SK-N-SH (cell line): ENCODE measurements around the gene ARHGEF19. TPM values are rescaled to one million over a fixed set of nuclear protein-coding genes. Genes with fewer than 3 reads are reported as not detected.

Source experiments
- CTCF ChIA-PET: fragments of 300-600, 350-600 bp; formaldehyde crosslinking; extraction: SDS; loops from one replicate; lab custom pipeline; 2021; lab: Yijun Ruan, JAX
- POLR2A ChIA-PET: fragments of 350-600 bp; sonication (Branson Sonifier 250); formaldehyde crosslinking; extraction: SDS; loops from one replicate; lab custom pipeline; 2020; ENCODE audit warnings: antibody characterized with exemption, inconsistent platforms; lab: Yijun Ruan, JAX
- DNase-seq: peaks from one replicate; pipeline ENCODE4 v3.0.0; 2012
- H2AFZ ChIP-seq: fragments of 200-600 bp; sonication (generic); 2 replicates; pipeline ENCODE4 v1.8.1; 2016; ENCODE audit warnings: antibody characterized with exemption, mild to moderate bottlenecking, low read depth
- H3F3A ChIP-seq: fragments of 200-600 bp; sonication (generic); replicated peaks from 2 replicates; pipeline ENCODE3; 2016; ENCODE audit warnings: antibody characterized with exemption, mild to moderate bottlenecking; ENCODE audit not compliant: insufficient read depth
- H3K27ac ChIP-seq, 2 experiments: fragments of 200-500 bp in 1 of 2; fragments of 200-600 bp in 1 of 2; sonication (Bioruptor generic) in 1 of 2; sonication (generic), shearing (Covaris generic) in 1 of 2; 2 replicates each; pipeline versions ENCODE4 v1.5.1 to v1.6.1; 2014 to 2016; ENCODE audit warnings: low read depth in 2 of 2, inconsistent platforms in 1 of 2, low read length in 1 of 2, mild to moderate bottlenecking in 1 of 2, mixed read lengths in 1 of 2
- H3K27me3 ChIP-seq: fragments of 200-600 bp; sonication (generic), shearing (Covaris generic); 2 replicates; pipeline ENCODE4 v1.6.1; 2016; ENCODE audit warnings: mixed run types; ENCODE audit not compliant: insufficient read depth
- H3K36me3 ChIP-seq, 2 experiments: fragments of 200-500 bp in 1 of 2; fragments of 200-600 bp in 1 of 2; sonication (Bioruptor generic) in 1 of 2; sonication (generic) in 1 of 2; replicated peaks in 1 of 2; 2 replicates each; pipeline versions ENCODE3 to v1.5.1; 2014 to 2016; ENCODE audit warnings: low read length in 1 of 2, mild to moderate bottlenecking in 1 of 2; ENCODE audit not compliant: insufficient read depth in 2 of 2, control insufficient read depth in 1 of 2
- H3K4me1 ChIP-seq, 2 experiments: fragments of 200-500 bp in 1 of 2; fragments of 200-600 bp in 1 of 2; sonication (Bioruptor generic) in 1 of 2; sonication (generic), shearing (Covaris generic) in 1 of 2; 2 replicates each; pipeline versions ENCODE4 v1.5.1 to v1.6.1; 2014 to 2016; ENCODE audit warnings: low read depth in 1 of 2, low read length in 1 of 2, mixed run types in 1 of 2; ENCODE audit not compliant: insufficient read depth in 2 of 2, control insufficient read depth in 1 of 2
- H3K4me2 ChIP-seq: fragments of 200-600 bp; sonication (generic), shearing (Covaris generic); 2 replicates; pipeline ENCODE4 v1.6.1; 2017; ENCODE audit warnings: mixed run types
- H3K4me3 ChIP-seq, 2 experiments: fragments of 200-500 bp in 1 of 2; fragments of 200-600 bp in 1 of 2; sonication (Bioruptor generic) in 1 of 2; sonication (generic), shearing (Covaris generic) in 1 of 2; 2 replicates each; pipeline versions ENCODE4 v1.5.1 to v1.8.1; 2014 to 2016; ENCODE audit warnings: low read depth in 2 of 2, inconsistent platforms in 1 of 2, low read length in 1 of 2, mild to moderate bottlenecking in 1 of 2, mixed read lengths in 1 of 2, moderate library complexity in 1 of 2
- H3K79me2 ChIP-seq: fragments of 200-600 bp; sonication (generic); 2 replicates; pipeline ENCODE4 v1.8.1; 2017; ENCODE audit warnings: mild to moderate bottlenecking; ENCODE audit not compliant: insufficient read depth
- H3K9ac ChIP-seq: fragments of 200-600 bp; sonication (generic); 2 replicates; pipeline ENCODE4 v1.6.1; 2017; ENCODE audit warnings: mixed run types
- H3K9me2 ChIP-seq: fragments of 200-600 bp; sonication (generic); 2 replicates; pipeline ENCODE4 v1.6.1; 2017; ENCODE audit warnings: mixed run types
- H3K9me3 ChIP-seq: fragments of 200-600 bp; sonication (generic); 2 replicates; pipeline ENCODE4 v1.6.1; 2017; ENCODE audit warnings: mixed run types, mild to moderate bottlenecking, moderate library complexity
- H4K20me1 ChIP-seq: fragments of 200-600 bp; sonication (generic); 2 replicates; pipeline ENCODE4 v1.6.1; 2017; ENCODE audit warnings: mild to moderate bottlenecking, mixed run types; ENCODE audit not compliant: insufficient read depth
- EP300 ChIP-seq, 2 experiments: IDR thresholded peaks; 2 replicates each; pipeline versions ENCODE4 v1.4.0 to v1.6.1; 2012; ENCODE audit warnings: borderline replicate concordance in 1 of 2, low read depth in 1 of 2, low read length in 1 of 2
- GABPA ChIP-seq: IDR thresholded peaks from 2 replicates; pipeline ENCODE4 v1.4.0; 2012; ENCODE audit warnings: low read depth, mild to moderate bottlenecking
- JUND ChIP-seq: IDR thresholded peaks from 2 replicates; pipeline ENCODE4 v1.4.0; 2012
- NFIC ChIP-seq: IDR thresholded peaks from 2 replicates; pipeline ENCODE4 v1.4.0; 2012; ENCODE audit warnings: borderline replicate concordance
- RCOR1 ChIP-seq: fragments of 150-350 bp; IDR thresholded peaks from 2 replicates; pipeline ENCODE4 v1.6.1; 2017; ENCODE audit warnings: antibody characterized with exemption, low read length
- RXRA ChIP-seq: IDR thresholded peaks from 2 replicates; pipeline ENCODE4 v1.4.0; 2012; ENCODE audit warnings: low read depth, mild to moderate bottlenecking, borderline replicate concordance
- SMC3 ChIP-seq: IDR thresholded peaks from 2 replicates; pipeline ENCODE4 v1.6.1; 2012; ENCODE audit warnings: low read depth, low read length, improper control_type of control experiment
- TAF1 ChIP-seq: IDR thresholded peaks from 2 replicates; pipeline ENCODE4 v1.6.1; 2012; ENCODE audit warnings: low read depth, mild to moderate bottlenecking, low read length, moderate library complexity, borderline replicate concordance
- YY1 ChIP-seq: IDR thresholded peaks from 2 replicates; pipeline ENCODE4 v1.4.0; 2012; ENCODE audit warnings: low read depth, mild to moderate bottlenecking
- WGBS: methylation state at CpG from one replicate; pipeline ENCODE4 v1.1.6; 2017; ENCODE audit warnings: low lambda C conversion rate; 5-methylcytosine and 5-hydroxymethylcytosine counted together
- polyA plus RNA-seq, 3 experiments: library from polyadenylated mRNA; depleted of rRNA; stranded (reverse); fragments of >200 nt; gene quantifications; 2 replicates each; pipeline ENCODE4 v1.2.3, GENCODE V29; 2012
- TF ChIP-seq, protein P1 (sequence below): IDR thresholded peaks from 2 replicates; pipeline ENCODE4 v1.4.0; 2012; ENCODE audit warnings: low read depth, borderline replicate concordance
- TF ChIP-seq, protein P2 (sequence below): IDR thresholded peaks from 2 replicates; pipeline ENCODE4 v1.4.0; 2012; ENCODE audit warnings: low read depth, borderline replicate concordance
- TF ChIP-seq, protein P3 (sequence below): IDR thresholded peaks from 2 replicates; pipeline ENCODE4 v1.6.1; 2012; ENCODE audit warnings: mild to moderate bottlenecking, low read depth, low read length, moderate library complexity
- TF ChIP-seq, protein P4 (sequence below): fragments of 150-350 bp; IDR thresholded peaks from 2 replicates; pipeline ENCODE4 v1.6.1; 2017; ENCODE audit warnings: antibody characterized with exemption, low read length, low read depth, borderline replicate concordance
- TF ChIP-seq, protein P5 (sequence below): IDR thresholded peaks from 2 replicates; pipeline ENCODE4; 2012

Gene ARHGEF19
- polyA plus RNA-seq, 1 of the 3 experiments (the other 2 are of a cell fraction), result 11.5 TPM

DNA sequence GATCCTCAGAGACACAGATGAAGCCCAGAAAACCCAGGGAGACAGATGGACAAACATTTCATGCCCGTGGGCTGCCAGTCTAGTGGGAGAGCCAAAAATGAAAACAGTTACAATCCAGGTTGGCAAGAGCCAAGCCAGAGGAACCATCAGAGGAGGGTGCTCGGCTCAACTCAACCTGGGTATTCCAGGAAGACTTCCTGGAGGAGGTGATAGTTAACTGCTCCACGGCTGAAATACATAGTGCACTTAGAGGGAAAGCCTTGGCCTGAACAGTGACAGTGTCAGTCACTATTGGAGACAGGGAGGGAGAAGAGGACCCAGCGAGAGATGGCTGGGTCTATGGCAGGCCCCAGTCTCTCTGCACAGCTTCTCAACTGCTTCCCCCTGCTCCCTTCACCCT lies 1.9 kb downstream of the ARHGEF19 start:
- Histone ChIP-seq H3K79me2 (no peaks in the 10 kb centered on the region), H3K27ac (no peak overlapping the region), H3K9ac (no peak overlapping the region), H3K36me3 (no peaks in the 10 kb centered on the region), H3K4me2 (no peak overlapping the region), H3K4me3 (no peak overlapping the region), H3K9me3 (no peaks in the 10 kb centered on the region), H2AFZ (no peak overlapping the region), H3K27me3 (no peaks in the 10 kb centered on the region), H3K9me2 (no peaks in the 10 kb centered on the region), H3K4me1 (peaks cover 0 to 24% of the 10 kb centered on the region in 2 experiments; a peak in 1 of 4 replicates), H3F3A (peaks cover 15% of the 10 kb centered on the region), H4K20me1 (no peaks in the 10 kb centered on the region)
- ChIA-PET POLR2A (no interaction called here), CTCF (no interaction called here)
- 89% methylated on average over 3 of the region's 4 CpGs for whole genome bisulfite sequencing
- DNase-seq, result no peak
- TF ChIP-seq YY1, result no peak
- TF ChIP-seq, protein P1, sequence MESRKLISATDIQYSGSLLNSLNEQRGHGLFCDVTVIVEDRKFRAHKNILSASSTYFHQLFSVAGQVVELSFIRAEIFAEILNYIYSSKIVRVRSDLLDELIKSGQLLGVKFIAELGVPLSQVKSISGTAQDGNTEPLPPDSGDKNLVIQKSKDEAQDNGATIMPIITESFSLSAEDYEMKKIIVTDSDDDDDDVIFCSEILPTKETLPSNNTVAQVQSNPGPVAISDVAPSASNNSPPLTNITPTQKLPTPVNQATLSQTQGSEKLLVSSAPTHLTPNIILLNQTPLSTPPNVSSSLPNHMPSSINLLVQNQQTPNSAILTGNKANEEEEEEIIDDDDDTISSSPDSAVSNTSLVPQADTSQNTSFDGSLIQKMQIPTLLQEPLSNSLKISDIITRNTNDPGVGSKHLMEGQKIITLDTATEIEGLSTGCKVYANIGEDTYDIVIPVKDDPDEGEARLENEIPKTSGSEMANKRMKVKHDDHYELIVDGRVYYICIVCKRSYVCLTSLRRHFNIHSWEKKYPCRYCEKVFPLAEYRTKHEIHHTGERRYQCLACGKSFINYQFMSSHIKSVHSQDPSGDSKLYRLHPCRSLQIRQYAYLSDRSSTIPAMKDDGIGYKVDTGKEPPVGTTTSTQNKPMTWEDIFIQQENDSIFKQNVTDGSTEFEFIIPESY, result no peak
- TF ChIP-seq, protein P2, sequence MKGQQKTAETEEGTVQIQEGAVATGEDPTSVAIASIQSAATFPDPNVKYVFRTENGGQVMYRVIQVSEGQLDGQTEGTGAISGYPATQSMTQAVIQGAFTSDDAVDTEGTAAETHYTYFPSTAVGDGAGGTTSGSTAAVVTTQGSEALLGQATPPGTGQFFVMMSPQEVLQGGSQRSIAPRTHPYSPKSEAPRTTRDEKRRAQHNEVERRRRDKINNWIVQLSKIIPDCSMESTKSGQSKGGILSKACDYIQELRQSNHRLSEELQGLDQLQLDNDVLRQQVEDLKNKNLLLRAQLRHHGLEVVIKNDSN, result no peak
- TF ChIP-seq JUND, result no peak
- TF ChIP-seq, protein P3, sequence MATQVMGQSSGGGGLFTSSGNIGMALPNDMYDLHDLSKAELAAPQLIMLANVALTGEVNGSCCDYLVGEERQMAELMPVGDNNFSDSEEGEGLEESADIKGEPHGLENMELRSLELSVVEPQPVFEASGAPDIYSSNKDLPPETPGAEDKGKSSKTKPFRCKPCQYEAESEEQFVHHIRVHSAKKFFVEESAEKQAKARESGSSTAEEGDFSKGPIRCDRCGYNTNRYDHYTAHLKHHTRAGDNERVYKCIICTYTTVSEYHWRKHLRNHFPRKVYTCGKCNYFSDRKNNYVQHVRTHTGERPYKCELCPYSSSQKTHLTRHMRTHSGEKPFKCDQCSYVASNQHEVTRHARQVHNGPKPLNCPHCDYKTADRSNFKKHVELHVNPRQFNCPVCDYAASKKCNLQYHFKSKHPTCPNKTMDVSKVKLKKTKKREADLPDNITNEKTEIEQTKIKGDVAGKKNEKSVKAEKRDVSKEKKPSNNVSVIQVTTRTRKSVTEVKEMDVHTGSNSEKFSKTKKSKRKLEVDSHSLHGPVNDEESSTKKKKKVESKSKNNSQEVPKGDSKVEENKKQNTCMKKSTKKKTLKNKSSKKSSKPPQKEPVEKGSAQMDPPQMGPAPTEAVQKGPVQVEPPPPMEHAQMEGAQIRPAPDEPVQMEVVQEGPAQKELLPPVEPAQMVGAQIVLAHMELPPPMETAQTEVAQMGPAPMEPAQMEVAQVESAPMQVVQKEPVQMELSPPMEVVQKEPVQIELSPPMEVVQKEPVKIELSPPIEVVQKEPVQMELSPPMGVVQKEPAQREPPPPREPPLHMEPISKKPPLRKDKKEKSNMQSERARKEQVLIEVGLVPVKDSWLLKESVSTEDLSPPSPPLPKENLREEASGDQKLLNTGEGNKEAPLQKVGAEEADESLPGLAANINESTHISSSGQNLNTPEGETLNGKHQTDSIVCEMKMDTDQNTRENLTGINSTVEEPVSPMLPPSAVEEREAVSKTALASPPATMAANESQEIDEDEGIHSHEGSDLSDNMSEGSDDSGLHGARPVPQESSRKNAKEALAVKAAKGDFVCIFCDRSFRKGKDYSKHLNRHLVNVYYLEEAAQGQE, result no peak
- TF ChIP-seq, protein P4, sequence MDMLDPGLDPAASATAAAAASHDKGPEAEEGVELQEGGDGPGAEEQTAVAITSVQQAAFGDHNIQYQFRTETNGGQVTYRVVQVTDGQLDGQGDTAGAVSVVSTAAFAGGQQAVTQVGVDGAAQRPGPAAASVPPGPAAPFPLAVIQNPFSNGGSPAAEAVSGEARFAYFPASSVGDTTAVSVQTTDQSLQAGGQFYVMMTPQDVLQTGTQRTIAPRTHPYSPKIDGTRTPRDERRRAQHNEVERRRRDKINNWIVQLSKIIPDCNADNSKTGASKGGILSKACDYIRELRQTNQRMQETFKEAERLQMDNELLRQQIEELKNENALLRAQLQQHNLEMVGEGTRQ, result no peak

DNA sequence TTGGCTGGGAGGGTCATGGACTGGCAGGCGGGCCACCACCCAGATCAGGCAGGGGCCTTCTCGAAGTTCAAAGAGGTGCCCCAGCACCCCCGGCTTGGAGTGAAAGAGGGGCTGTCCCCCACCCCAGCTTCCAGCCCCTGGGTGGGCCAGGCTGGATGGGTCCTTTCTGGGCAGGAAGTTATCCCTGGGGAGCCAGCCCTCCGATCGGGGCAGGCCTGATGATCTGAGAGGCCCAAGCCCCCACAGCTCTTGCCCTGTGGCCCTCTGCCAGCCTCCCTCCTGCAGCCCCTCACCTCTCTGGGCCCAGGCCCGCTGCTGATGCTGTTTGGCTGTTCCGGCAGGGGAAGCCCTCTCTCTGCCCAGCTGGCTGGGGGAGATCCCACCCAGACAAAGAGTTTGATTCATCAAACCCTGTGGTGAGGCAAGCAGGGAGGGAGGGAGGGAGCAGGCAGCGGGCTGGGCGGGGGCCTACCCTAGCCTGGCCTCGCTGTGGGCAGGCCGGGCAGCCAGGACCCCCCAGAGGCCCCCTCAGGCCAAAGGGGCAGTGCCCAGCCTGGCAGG lies 2.5 kb downstream of the ARHGEF19 start:
- DNase-seq, result no peak
- Histone ChIP-seq H2AFZ (no peak overlapping the region), H3K4me2 (no peak overlapping the region), H4K20me1 (no peaks in the 10 kb centered on the region), H3K79me2 (no peaks in the 10 kb centered on the region), H3K27me3 (no peaks in the 10 kb centered on the region), H3K9ac (no peak overlapping the region), H3K27ac (no peak overlapping the region), H3K4me3 (no peak overlapping the region), H3K9me3 (no peaks in the 10 kb centered on the region), H3K9me2 (no peaks in the 10 kb centered on the region), H3K4me1 (peaks cover 0 to 28% of the 10 kb centered on the region in 2 experiments; a peak in 1 of 4 replicates), H3K36me3 (no peaks in the 10 kb centered on the region), H3F3A (peaks cover 15% of the 10 kb centered on the region)
- ChIA-PET POLR2A (no interaction called here), CTCF (no interaction called here)
- WGBS, result 90% methylated on average over 9 of the region's 11 CpGs
- TF ChIP-seq SMC3 (no peak), EP300 (IDR thresholded peaks at IDR 0.05; ENCODE audit: borderline replicate concordance in 1 of 2, low read depth in 1 of 2, low read length in 1 of 2) (no peak), RCOR1 (no peak), GABPA (no peak), NFIC (no peak), RXRA (no peak), TAF1 (no peak)
- TF ChIP-seq, protein P1, result no peak
- TF ChIP-seq, protein P5, sequence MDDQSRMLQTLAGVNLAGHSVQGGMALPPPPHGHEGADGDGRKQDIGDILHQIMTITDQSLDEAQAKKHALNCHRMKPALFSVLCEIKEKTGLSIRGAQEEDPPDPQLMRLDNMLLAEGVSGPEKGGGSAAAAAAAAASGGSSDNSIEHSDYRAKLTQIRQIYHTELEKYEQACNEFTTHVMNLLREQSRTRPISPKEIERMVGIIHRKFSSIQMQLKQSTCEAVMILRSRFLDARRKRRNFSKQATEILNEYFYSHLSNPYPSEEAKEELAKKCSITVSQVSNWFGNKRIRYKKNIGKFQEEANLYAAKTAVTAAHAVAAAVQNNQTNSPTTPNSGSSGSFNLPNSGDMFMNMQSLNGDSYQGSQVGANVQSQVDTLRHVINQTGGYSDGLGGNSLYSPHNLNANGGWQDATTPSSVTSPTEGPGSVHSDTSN, result no peak
